Hepatocyte (in vitro differentiated cells): ENCODE measurements around the gene SMARCA2. TPM values are rescaled to one million over a fixed set of nuclear protein-coding genes. Genes with fewer than 3 reads are reported as not detected.

ENCODE experiments used
- DNase-seq: peaks from one replicate; pipeline ENCODE4 v3.0.0-alpha.2; 2016; ENCODE audit warnings: low spot score
- H2AFZ ChIP-seq: fragments of 200-600 bp; sonication (generic); 2 replicates; pipeline ENCODE4 v1.6.0; 2016; ENCODE audit warnings: antibody characterized with exemption, mild to moderate bottlenecking
- H3K27ac ChIP-seq: fragments of 200-600 bp; sonication (generic); 2 replicates; pipeline ENCODE4 v1.5.1; 2016; ENCODE audit warnings: mild to moderate bottlenecking
- H3K27me3 ChIP-seq: fragments of 200-600 bp; sonication (generic); 2 replicates; pipeline ENCODE4 v1.6.1; 2016
- H3K36me3 ChIP-seq: fragments of 200-600 bp; sonication (generic); replicated peaks from 2 replicates; pipeline ENCODE4 v1.5.1; 2016; ENCODE audit warnings: low read depth; ENCODE audit not compliant: insufficient read depth
- H3K4me1 ChIP-seq: fragments of 200-600 bp; sonication (generic); 2 replicates; pipeline ENCODE4 v1.5.1; 2016; ENCODE audit warnings: mild to moderate bottlenecking, moderate library complexity; ENCODE audit not compliant: insufficient read depth
- H3K4me2 ChIP-seq: fragments of 200-600 bp; sonication (generic); 2 replicates; pipeline ENCODE4 v1.6.0; 2016
- H3K4me3 ChIP-seq: fragments of 200-600 bp; sonication (generic); 2 replicates; pipeline ENCODE4 v1.5.1; 2016; ENCODE audit warnings: mild to moderate bottlenecking
- H3K79me2 ChIP-seq: fragments of 200-600 bp; sonication (generic); 2 replicates; pipeline ENCODE4 v1.6.0; 2017; ENCODE audit warnings: mild to moderate bottlenecking
- H3K9me2 ChIP-seq: fragments of 200-600 bp; sonication (generic); replicated peaks from 2 replicates; pipeline ENCODE4 v1.6.0; 2017; ENCODE audit warnings: mild to moderate bottlenecking; ENCODE audit not compliant: insufficient read depth
- H3K9me3 ChIP-seq: fragments of 200-600 bp; sonication (generic); 2 replicates; pipeline ENCODE4 v1.5.1; 2016; ENCODE audit warnings: low read depth, mild to moderate bottlenecking
- H4K20me1 ChIP-seq: fragments of 200-600 bp; sonication (generic); 2 replicates; pipeline ENCODE4 v1.6.0; 2016; ENCODE audit warnings: mild to moderate bottlenecking; ENCODE audit not compliant: insufficient read depth, poor library complexity, severe bottlenecking
- CTCF ChIP-seq: fragments of 200-600 bp; sonication (generic); IDR thresholded peaks from 2 replicates; pipeline ENCODE4 v1.5.1; 2016; ENCODE audit warnings: antibody characterized with exemption, mild to moderate bottlenecking; ENCODE audit not compliant: poor library complexity
- EZH2 ChIP-seq: fragments of 200-600 bp; sonication (generic); IDR thresholded peaks from 2 replicates; pipeline ENCODE4 v1.6.1; 2016; ENCODE audit warnings: antibody characterized with exemption, mild to moderate bottlenecking, borderline replicate concordance
- EZH2phosphoT487 ChIP-seq: fragments of 200-600 bp; sonication (generic); IDR thresholded peaks from one replicate; pipeline ENCODE4 v1.6.1; 2018; ENCODE audit warnings: antibody characterized with exemption, mild to moderate bottlenecking, low read depth, moderate library complexity; ENCODE audit not compliant: unreplicated experiment, severe bottlenecking
- WGBS: methylation state at CpG from one replicate; pipeline ENCODE4 v1.1.6; 2016; ENCODE audit warnings: low lambda C conversion rate; ENCODE audit errors: missing lambda C conversion rate; 5-methylcytosine and 5-hydroxymethylcytosine counted together
- polyA plus RNA-seq: library from polyadenylated mRNA; unstranded; fragments of >200 nt; fragmentation: Nextera tagmentation; extraction: Ambion mirVana; gene quantifications from 2 replicates; pipeline ENCODE4 v1.2.1, GENCODE V29; 2016
- total RNA-seq: library from RNA; depleted of rRNA; stranded (reverse); fragments of >200 nt; gene quantifications from 2 replicates; pipeline ENCODE4 v1.2.3, GENCODE V29; 2014

The SMARCA2 gene
- total and polyA plus RNA-seq, 2 experiments from 2014 or later, result 39.9 to 65.3 TPM

GRCh38 chr9:2087500-2088313, 72.6 kb downstream of the SMARCA2 start:
- DNase-seq, result peak; percentile 33
- Histone ChIP-seq H3K79me2 (no peaks in the 10 kb centered on the region), H3K36me3 (peaks cover 6% of the 10 kb centered on the region)

GRCh38 chr9:2093920-2094597, 78.9 kb downstream of the SMARCA2 start:
- no peaks in the 10 kb centered on the region for H3K4me1 ChIP-seq
- H3K9me2 ChIP-seq, result no peaks in the 10 kb centered on the region
- H3K9me3 ChIP-seq, result no peaks in the 10 kb centered on the region
- H3K27me3 ChIP-seq, result no peaks in the 10 kb centered on the region
- WGBS, result 66% methylated on average over 2 of the region's 2 CpGs
- no peak overlapping the region for H3K4me3 ChIP-seq
- no peaks in the 10 kb centered on the region for H3K36me3 ChIP-seq
- H3K79me2 ChIP-seq, result no peaks in the 10 kb centered on the region
- no peaks in the 10 kb centered on the region for H4K20me1 ChIP-seq
- H3K4me2 ChIP-seq, result no peak overlapping the region
- no peak for DNase-seq
- no peak overlapping the region for H3K27ac ChIP-seq
- no peak overlapping the region for H2AFZ ChIP-seq
- no peak for TF ChIP-seq EZH2
- TF ChIP-seq EZH2phosphoT487, result no peak
- no peak for TF ChIP-seq CTCF

More at GRCh38 chr9:2087500-2088313, 72.6 kb downstream of the SMARCA2 start:
- WGBS, result 80% methylated on average over 6 of the region's 6 CpGs
- no peaks in the 10 kb centered on the region for H3K9me3 ChIP-seq
- H4K20me1 ChIP-seq, result no peaks in the 10 kb centered on the region
- H3K4me2 ChIP-seq, result no peak overlapping the region
- H2AFZ ChIP-seq, result no peak overlapping the region
- no peak overlapping the region for H3K4me3 ChIP-seq
- TF ChIP-seq EZH2, result no peak
- TF ChIP-seq CTCF, result peak; percentile 57
- no peak for TF ChIP-seq EZH2phosphoT487
- no peaks in the 10 kb centered on the region for H3K4me1 ChIP-seq
- H3K27ac ChIP-seq, result no peak overlapping the region
- H3K9me2 ChIP-seq, result no peaks in the 10 kb centered on the region
- no peaks in the 10 kb centered on the region for H3K27me3 ChIP-seq

- Histone ChIP-seq H3K36me3 (no peaks in the 10 kb centered on the region), H4K20me1 (no peaks in the 10 kb centered on the region), H3K9me3 (no peaks in the 10 kb centered on the region), H3K79me2 (no peaks in the 10 kb centered on the region), H3K4me3 (no peak overlapping the region), H3K4me2 (no peak overlapping the region), H3K9me2 (no peaks in the 10 kb centered on the region), H3K4me1 (no peaks in the 10 kb centered on the region), H3K27me3 (no peaks in the 10 kb centered on the region), H3K27ac (no peak overlapping the region), H2AFZ (no peak overlapping the region)
- TF ChIP-seq CTCF (no peak), EZH2 (no peak), EZH2phosphoT487 (no peak)
- 88% methylated on average over 6 of the region's 6 CpGs for WGBS
- DNase-seq, result no peak
These were observed 81.3 kb downstream of the SMARCA2 start for GRCh38 chr9:2096376-2096970.
